Naive B cell (primary cell): ENCODE results near the gene PTPRG. TPM values are rescaled to one million over a fixed set of nuclear protein-coding genes. Genes with fewer than 3 reads are reported as not detected.
A peak's percentile ranks its signal among the peaks of the same experiment; 100 is the strongest.
"Not testable (repeated sequence)": the region's sequence is repeated elsewhere in the genome, so short reads cannot be mapped to it uniquely, and the experiment has no call there.

Source experiments
- ATAC-seq, 2 donors: fragments of 150-1000 bp; cut with Tn5 transposase; 2 replicates each; pipeline ENCODE4 v1.10.0; 2021; ENCODE audit warnings: low read depth in 2 of 2, mild to moderate bottlenecking in 2 of 2, moderate library complexity in 2 of 2
- DNase-seq: peaks from one replicate; pipeline ENCODE4 v3.0.0; 2022
- H3K27ac Mint-ChIP-seq, 6 donors: one replicate each; pipeline ENCODE4 v1.8.0; 2020 to 2022; ENCODE audit warnings: mild to moderate bottlenecking in 6 of 6, mixed read lengths in 6 of 6, moderate library complexity in 5 of 6, inconsistent platforms in 2 of 6
- H3K27me3 Mint-ChIP-seq, 3 donors: one replicate each; pipeline ENCODE4 v1.8.0; 2021 to 2022; ENCODE audit warnings: mixed read lengths in 3 of 3, mild to moderate bottlenecking in 1 of 3
- H3K36me3 Mint-ChIP-seq, 2 donors: one replicate each; pipeline ENCODE4 v1.8.0; 2020 to 2022; ENCODE audit warnings: mixed read lengths in 2 of 2, inconsistent platforms in 1 of 2, mild to moderate bottlenecking in 1 of 2
- H3K4me1 Mint-ChIP-seq, 3 donors: one replicate each; pipeline ENCODE4 v1.8.0; 2020 to 2022; ENCODE audit warnings: mixed read lengths in 3 of 3, inconsistent platforms in 1 of 3, mild to moderate bottlenecking in 1 of 3, moderate library complexity in 1 of 3
- H3K4me3 Mint-ChIP-seq, 8 donors: one replicate each; pipeline ENCODE4 v1.8.0; 2020 to 2022; ENCODE audit warnings: mild to moderate bottlenecking in 8 of 8, mixed read lengths in 8 of 8, moderate library complexity in 8 of 8, inconsistent platforms in 2 of 8
- H3K9me3 Mint-ChIP-seq, 7 donors: one replicate each; pipeline ENCODE4 v1.8.0; 2020 to 2022; ENCODE audit warnings: mixed read lengths in 7 of 7, mild to moderate bottlenecking in 5 of 7, inconsistent platforms in 2 of 7, moderate library complexity in 1 of 7
- polyA plus RNA-seq, 6 donors: library from polyadenylated mRNA; unstranded; fragments of 300-500 nt; fragmentation: Illumina TruSeq; gene quantifications; one replicate each; pipeline ENCODE4 v1.2.3, GENCODE V29; 2021; ENCODE audit warnings: low read depth in 6 of 6

The PTPRG gene
- polyA plus RNA-seq, 6 donors from 2014 or later, result 0.05 to 0.20 (median 0.10) TPM; not detected in 1

- no peaks in the 10 kb centered on the region for H3K36me3 Mint-ChIP-seq
- DNase-seq (no peak), ATAC-seq (no peak)
- H3K9me3 Mint-ChIP-seq, result peaks cover 0 to 3% (median 0%) of the 10 kb centered on the region in 7 donors
- no peak overlapping the region for H3K27ac Mint-ChIP-seq
- H3K4me1 Mint-ChIP-seq, result peaks cover 0 to 3% (median 0%) of the 10 kb centered on the region in 3 donors
- no peaks in the 10 kb centered on the region for H3K27me3 Mint-ChIP-seq
- no peak overlapping the region for H3K4me3 Mint-ChIP-seq
These were observed 186.9 kb downstream of the PTPRG start for GRCh38 chr3:61748288-61748687.

- H3K4me3 Mint-ChIP-seq, result no peak overlapping the region
- H3K27me3 Mint-ChIP-seq, result no peaks in the 10 kb centered on the region
- H3K4me1 Mint-ChIP-seq, result no peaks in the 10 kb centered on the region
- no peaks in the 10 kb centered on the region for H3K36me3 Mint-ChIP-seq
- H3K9me3 Mint-ChIP-seq, result peaks cover 0 to 2% (median 0%) of the 10 kb centered on the region in 7 donors
- no peak for ATAC-seq
- no peak for DNase-seq
- no peak overlapping the region for H3K27ac Mint-ChIP-seq
These were observed 189.4 kb downstream of the PTPRG start for GRCh38 chr3:61750766-61751165.

DNA sequence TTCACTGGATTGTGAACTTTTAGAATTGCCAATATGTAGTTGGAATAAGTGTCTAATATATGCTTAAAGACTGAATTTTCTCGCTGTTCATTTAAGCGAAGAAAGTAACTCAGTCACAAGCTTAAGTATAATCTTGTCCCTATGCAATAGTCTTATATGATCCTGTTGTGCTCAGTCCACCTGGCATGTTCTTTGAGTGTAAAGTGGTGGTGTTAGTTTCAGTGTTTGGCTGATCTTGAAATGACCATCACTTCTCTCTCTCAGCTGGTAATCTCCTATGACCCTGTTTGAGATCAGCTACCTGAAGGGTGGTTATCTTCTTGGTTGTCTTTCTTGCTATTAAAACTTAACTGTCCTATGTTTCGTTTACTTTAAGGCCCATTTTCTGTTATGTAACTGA is 197.5 kb downstream of the PTPRG start:
- Mint-ChIP-seq H3K36me3 (no peaks in the 10 kb centered on the region), H3K27ac (no peak overlapping the region), H3K27me3 (no peaks in the 10 kb centered on the region), H3K9me3 (peaks cover 0 to 7% (median 3%) of the 10 kb centered on the region in 7 donors), H3K4me3 (no peak overlapping the region), H3K4me1 (no peaks in the 10 kb centered on the region)
- DNase-seq (no peak), ATAC-seq (no peak)

DNA sequence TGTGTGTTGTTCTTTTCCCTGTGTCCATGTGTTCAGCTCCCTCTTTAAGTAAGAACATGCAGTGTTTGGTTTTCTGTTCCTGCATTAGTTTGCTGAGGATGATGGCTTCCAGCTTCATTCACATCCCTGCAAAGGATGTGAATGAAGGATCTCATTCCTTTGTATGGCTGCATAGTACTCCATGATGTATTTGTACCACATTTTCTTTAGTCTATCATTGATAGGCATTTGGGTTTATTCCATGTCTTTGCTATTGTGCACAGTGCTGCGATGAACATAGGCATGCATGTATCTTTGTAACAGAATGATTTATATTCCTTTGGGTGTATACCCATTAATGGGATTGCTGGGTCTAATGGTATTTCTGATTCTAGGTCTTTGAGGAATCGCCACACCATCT is 199.4 kb downstream of the PTPRG start:
- DNase-seq, H3K27me3 Mint-ChIP-seq, H3K36me3 Mint-ChIP-seq, H3K4me3 Mint-ChIP-seq, H3K27ac Mint-ChIP-seq, H3K4me1 Mint-ChIP-seq, H3K9me3 Mint-ChIP-seq, ATAC-seq: not testable (repeated sequence)

DNA sequence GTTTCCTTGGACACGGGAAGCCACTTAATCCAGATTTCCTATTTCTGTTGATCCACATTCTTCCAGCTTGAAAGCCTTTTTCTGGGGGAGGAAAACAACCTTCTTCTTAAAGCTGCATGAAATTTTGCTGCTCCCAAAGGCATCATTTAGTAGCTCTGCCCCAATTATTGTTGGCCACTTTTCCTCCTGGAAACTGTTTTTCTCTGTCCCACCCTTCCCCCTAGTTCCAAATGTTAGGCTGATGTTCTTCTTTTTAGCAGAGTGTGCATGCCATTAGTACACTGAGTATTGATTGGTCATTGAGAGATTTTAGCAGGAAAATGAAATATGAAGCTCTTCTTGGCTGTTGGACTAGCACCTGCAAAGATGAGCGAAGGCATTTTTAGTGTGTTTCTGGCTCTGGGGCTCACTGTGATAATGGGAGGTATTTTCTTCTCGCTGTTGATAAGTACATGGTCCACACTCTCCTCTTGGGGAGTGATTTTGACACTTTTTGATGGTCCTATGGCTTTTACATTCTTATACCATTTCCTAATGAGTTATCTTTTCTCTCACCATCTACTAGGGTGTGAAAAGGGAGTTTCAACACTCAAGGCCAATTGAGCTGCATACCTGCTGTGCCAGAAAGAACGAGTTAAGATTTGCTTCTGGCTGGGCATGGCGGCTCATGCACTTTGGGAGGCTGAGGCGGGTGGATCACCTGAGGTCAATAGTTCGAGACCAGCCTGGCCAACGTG is 200.5 kb downstream of the PTPRG start:
- peaks cover 0 to 4% (median 0%) of the 10 kb centered on the region in 3 donors for H3K27me3 Mint-ChIP-seq
- no peak for ATAC-seq
- H3K27ac Mint-ChIP-seq, result no peak overlapping the region
- H3K36me3 Mint-ChIP-seq, result no peaks in the 10 kb centered on the region
- H3K4me1 Mint-ChIP-seq, result no peaks in the 10 kb centered on the region
- H3K4me3 Mint-ChIP-seq, result no peak overlapping the region
- peaks cover 0 to 9% (median 3%) of the 10 kb centered on the region in 7 donors for H3K9me3 Mint-ChIP-seq
- DNase-seq, result no peak

- Mint-ChIP-seq H3K4me3 (no peak overlapping the region), H3K27ac (no peak overlapping the region), H3K4me1 (no peaks in the 10 kb centered on the region), H3K27me3 (peaks cover 0 to 4% (median 0%) of the 10 kb centered on the region in 3 donors), H3K9me3 (peaks cover 0 to 9% (median 3%) of the 10 kb centered on the region in 7 donors), H3K36me3 (no peaks in the 10 kb centered on the region)
- DNase-seq (no peak), ATAC-seq (no peak)
These were observed 203.9 kb downstream of the PTPRG start for GRCh38 chr3:61765157-61765876.

DNA sequence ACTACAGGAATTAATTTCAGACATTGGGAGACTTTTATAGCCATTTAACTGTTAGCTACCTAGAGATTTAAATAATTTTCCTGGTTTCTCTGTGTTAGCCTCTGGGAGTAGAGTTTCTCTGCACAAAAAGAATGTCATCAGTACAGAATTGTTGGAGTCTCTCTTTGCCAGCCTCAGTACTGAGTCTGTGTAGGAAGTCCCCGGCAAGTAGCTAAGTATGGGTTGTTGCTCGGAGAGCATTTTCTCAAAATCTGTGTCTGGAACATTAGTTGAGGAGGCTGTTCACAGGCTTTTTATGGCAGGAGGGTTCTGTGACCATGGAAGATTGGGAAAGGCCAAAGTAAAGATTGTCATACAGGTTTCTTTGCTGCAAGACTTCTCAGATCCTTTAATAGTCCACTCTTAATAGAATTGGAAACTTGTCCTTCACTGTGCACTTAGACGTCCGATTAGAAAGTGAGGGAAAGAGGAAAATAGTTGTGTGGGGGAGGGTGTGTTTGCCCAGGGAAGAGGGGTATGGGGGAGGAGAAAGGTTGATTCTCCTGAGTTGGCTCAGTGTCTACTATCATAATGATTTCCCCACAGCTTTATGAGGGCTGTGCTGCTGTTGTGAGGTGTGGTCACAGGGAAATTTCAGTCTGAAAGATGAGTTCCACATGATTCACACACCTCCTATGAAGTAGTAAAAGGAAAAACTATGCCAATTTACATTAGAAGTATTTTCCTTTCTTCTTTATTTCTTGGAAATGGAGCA is 207.1 kb downstream of the PTPRG start:
- Mint-ChIP-seq H3K27me3 (peaks cover 0 to 4% (median 0%) of the 10 kb centered on the region in 3 donors), H3K4me1 (no peaks in the 10 kb centered on the region), H3K27ac (no peak overlapping the region), H3K36me3 (no peaks in the 10 kb centered on the region), H3K9me3 (peaks cover 0 to 11% (median 3%) of the 10 kb centered on the region in 7 donors), H3K4me3 (no peak overlapping the region)
- DNase-seq (no peak), ATAC-seq (no peak)

- H3K27me3 Mint-ChIP-seq, result no peaks in the 10 kb centered on the region
- ATAC-seq, result no peak
- DNase-seq, result no peak
- H3K36me3 Mint-ChIP-seq, result no peaks in the 10 kb centered on the region
- no peaks in the 10 kb centered on the region for H3K4me1 Mint-ChIP-seq
- no peak overlapping the region for H3K27ac Mint-ChIP-seq
- peak overlapping the region in 1 of 8 donors; percentile 7 for H3K4me3 Mint-ChIP-seq
- H3K9me3 Mint-ChIP-seq, result peaks cover 0 to 6% (median 3%) of the 10 kb centered on the region in 7 donors
These were observed 208.1 kb downstream of the PTPRG start for GRCh38 chr3:61769266-61769990.

GRCh38 chr3:61771976-61772375 is 210.6 kb downstream of the PTPRG start:
- no peak for ATAC-seq
- Mint-ChIP-seq H3K27ac (no peak overlapping the region), H3K27me3 (no peaks in the 10 kb centered on the region), H3K4me1 (no peaks in the 10 kb centered on the region), H3K4me3 (no peak overlapping the region), H3K36me3 (no peaks in the 10 kb centered on the region), H3K9me3 (peaks cover 0 to 6% (median 4%) of the 10 kb centered on the region in 7 donors)
- DNase-seq, result no peak

- no peak for DNase-seq
- ATAC-seq, result no peak
- no peaks in the 10 kb centered on the region for H3K4me1 Mint-ChIP-seq
- H3K27ac Mint-ChIP-seq, result no peak overlapping the region
- no peak overlapping the region for H3K4me3 Mint-ChIP-seq
- peaks cover 0 to 8% (median 4%) of the 10 kb centered on the region in 7 donors for H3K9me3 Mint-ChIP-seq
- H3K27me3 Mint-ChIP-seq, result no peaks in the 10 kb centered on the region
- no peaks in the 10 kb centered on the region for H3K36me3 Mint-ChIP-seq
These were observed 211.1 kb downstream of the PTPRG start for GRCh38 chr3:61772456-61772855.

GRCh38 chr3:61774279-61774890 is 213.0 kb downstream of the PTPRG start:
- Mint-ChIP-seq H3K4me1 (no peaks in the 10 kb centered on the region), H3K36me3 (no peaks in the 10 kb centered on the region), H3K9me3 (peaks cover 0 to 10% (median 3%) of the 10 kb centered on the region in 7 donors), H3K27me3 (no peaks in the 10 kb centered on the region), H3K27ac (no peak overlapping the region), H3K4me3 (no peak overlapping the region)
- ATAC-seq (no peak), DNase-seq (no peak)

- H3K4me3 Mint-ChIP-seq, result no peak overlapping the region
- H3K27ac Mint-ChIP-seq, result no peak overlapping the region
- H3K36me3 Mint-ChIP-seq, result no peaks in the 10 kb centered on the region
- ATAC-seq (no peak), DNase-seq (no peak)
- no peaks in the 10 kb centered on the region for H3K27me3 Mint-ChIP-seq
- H3K4me1 Mint-ChIP-seq, result no peaks in the 10 kb centered on the region
- H3K9me3 Mint-ChIP-seq, result peaks cover 0 to 8% (median 2%) of the 10 kb centered on the region in 7 donors
These were observed 215.0 kb downstream of the PTPRG start for GRCh38 chr3:61776390-61776789.

- Mint-ChIP-seq H3K36me3 (no peaks in the 10 kb centered on the region), H3K27ac (no peak overlapping the region), H3K9me3 (peaks cover 0 to 7% (median 6%) of the 10 kb centered on the region in 7 donors), H3K4me3 (no peak overlapping the region), H3K4me1 (no peaks in the 10 kb centered on the region), H3K27me3 (no peaks in the 10 kb centered on the region)
- DNase-seq (no peak), ATAC-seq (no peak)
These were observed 216.1 kb downstream of the PTPRG start for GRCh38 chr3:61777483-61777882.
